ENCODE data around the gene ERC2. TPM values are rescaled to one million over a fixed set of nuclear protein-coding genes. Genes with fewer than 3 reads are reported as not detected.

Gene ERC2
- total and polyA plus RNA-seq, 2 of the 8 experiments (the other 6 are each of a cell fraction or from before 2014, with no cell fraction given) = 16.4 to 22.8 TPM

- no peaks in the 10 kb centered on the region for H3K9me3 ChIP-seq (ENCODE audit: insufficient read depth in 2 of 2, low read depth in 1 of 2, low read length in 1 of 2)
- FAIRE-seq (no peak), DNase-seq (ENCODE audit: low read depth in 1 of 2, low spot score in 2 of 2) (no peak)
- no peak overlapping the region for H2BK15ac ChIP-seq (ENCODE audit: low read length)
- no peak overlapping the region for H3K18ac ChIP-seq (ENCODE audit: extremely low read depth, low read length)
- H3K23me2 ChIP-seq (ENCODE audit: low read depth, low read length) = no peaks in the 10 kb centered on the region; the same call in 1 of the 2 replicates
- no peak overlapping the region for H3K4me3 ChIP-seq (ENCODE audit: extremely low read depth in 1 of 4, insufficient read depth in 2 of 4, low read depth in 3 of 4, low read length in 4 of 4)
- no peaks in the 10 kb centered on the region for H3K36me3 ChIP-seq (ENCODE audit: control insufficient read depth in 2 of 4, insufficient read depth in 4 of 4, low read length in 3 of 4)
- no peak overlapping the region for H2BK20ac ChIP-seq (ENCODE audit: low read length)
- no peaks in the 10 kb centered on the region for H4K20me1 ChIP-seq (replicated peaks in 1 of 2; ENCODE audit: control insufficient read depth in 1 of 2, insufficient read depth in 2 of 2, low read length in 2 of 2)
- H3K14ac ChIP-seq (ENCODE audit: insufficient read length) = no peak overlapping the region
- no peak overlapping the region for H2BK5ac ChIP-seq (ENCODE audit: low read depth, low read length)
- no peak overlapping the region for H3K9ac ChIP-seq (replicated peaks in 1 of 4; ENCODE audit: extremely low read depth in 1 of 4, low read depth in 3 of 4, low read length in 3 of 4)
- no peak overlapping the region for H2AFZ ChIP-seq (ENCODE audit: low read length)
- H2AK5ac ChIP-seq (ENCODE audit: low read depth, low read length) = no peak overlapping the region
- no peak overlapping the region for H3K56ac ChIP-seq (replicated peaks; ENCODE audit: insufficient read length, low read depth, low read length)
- no peaks in the 10 kb centered on the region for H3K79me2 ChIP-seq (ENCODE audit: control insufficient read depth in 1 of 2, insufficient read depth in 2 of 2, low read length in 2 of 2)
- no peak overlapping the region for H4K91ac ChIP-seq (replicated peaks; ENCODE audit: insufficient read length, low read length)
- no peak overlapping the region for H4K8ac ChIP-seq (ENCODE audit: extremely low read depth, insufficient read depth, low read length)
- CTCF ChIA-PET (ENCODE audit: partially characterized antibody) = interaction anchor here (0.8 to 3.6 kb wide), 7 partner anchors 79 to 584 kb away, joined by 3 to 23 read pairs (median 3); no protein-coding TSS in a partner anchor
- no peak overlapping the region for H3K4me2 ChIP-seq (ENCODE audit: insufficient read depth in 1 of 2, low read depth in 2 of 2, low read length in 2 of 2)
- no peak overlapping the region for H3K23ac ChIP-seq (ENCODE audit: insufficient read length)
- H2BK12ac ChIP-seq (ENCODE audit: low read depth, low read length) = no peak overlapping the region
- H3K27me3 ChIP-seq (replicated peaks in 1 of 4; ENCODE audit: control insufficient read depth in 3 of 4, extremely low read depth in 1 of 4, insufficient read depth in 3 of 4, low read length in 3 of 4) = no peaks in the 10 kb centered on the region
- no peaks in the 10 kb centered on the region for H3K79me1 ChIP-seq (ENCODE audit: low read depth, low read length)
- no peak overlapping the region for H3K27ac ChIP-seq (ENCODE audit: low read depth, low read length)
- H4K5ac ChIP-seq (ENCODE audit: insufficient read length, low read depth, low read length) = no peak overlapping the region
- H3K4ac ChIP-seq (replicated peaks; ENCODE audit: insufficient read length, low read depth, low read length) = no peak overlapping the region
- H2BK120ac ChIP-seq (replicated peaks; ENCODE audit: low read depth, low read length) = no peak overlapping the region
- POLR2A ChIA-PET (ENCODE audit: partially characterized antibody) = no interaction called here
- peaks cover 0 to 4% (median 0%) of the 10 kb centered on the region in 4 experiments; a peak in 4 of 7 replicates for H3K4me1 ChIP-seq (replicated peaks in 1 of 4; ENCODE audit: control insufficient read depth in 3 of 4, insufficient read depth in 4 of 4, low read length in 3 of 4)
- TF ChIP-seq BCL11A (IDR thresholded peaks at IDR 0.05; ENCODE audit: low read depth in 2 of 2, low read length in 2 of 2) = no peak
- no peak for TF ChIP-seq YY1 (IDR thresholded peaks at IDR 0.05; ENCODE audit: low read depth, low read length)
- no peak for TF ChIP-seq TAF7 (optimal IDR thresholded peaks at IDR 0.05; ENCODE audit: borderline replicate concordance, low read depth, low read length)
- no peak for TF ChIP-seq SRF (IDR thresholded peaks at IDR 0.05; ENCODE audit: low read depth, low read length)
- no peak for TF ChIP-seq POLR2A (IDR thresholded peaks at IDR 0.05; ENCODE audit: control extremely low read depth in 1 of 2, low read depth in 2 of 2, low read length in 2 of 2)
- TF ChIP-seq ATF3 (IDR thresholded peaks at IDR 0.05; ENCODE audit: insufficient read depth, low read depth, low read length) = no peak
- no peak for TF ChIP-seq BACH1 (IDR thresholded peaks at IDR 0.05; ENCODE audit: low read length)
- no peak for TF ChIP-seq SUZ12 (IDR thresholded peaks at IDR 0.05; ENCODE audit: low read length)
- no peak for TF ChIP-seq SP1 (IDR thresholded peaks at IDR 0.05; ENCODE audit: low read depth, low read length)
- TF ChIP-seq E2F6 (IDR thresholded peaks at IDR 0.05) = no peak
- no peak for TF ChIP-seq KDM5A (IDR thresholded peaks at IDR 0.05; ENCODE audit: low read length)
- TF ChIP-seq POU5F1 (IDR thresholded peaks at IDR 0.05; ENCODE audit: low read depth, low read length) = no peak
- TF ChIP-seq RNF2 (IDR thresholded peaks at IDR 0.05; ENCODE audit: borderline replicate concordance, low read depth, low read length, missing control alignments, poor library complexity, severe bottlenecking) = no peak
- TF ChIP-seq KDM4A (IDR thresholded peaks at IDR 0.05; ENCODE audit: low read depth, low read length, severe bottlenecking) = no peak
These were observed 748.8 kb downstream of the ERC2 start for GRCh38 chr3:55719508-55719907.

Data from H1 (cell line).